ENCODE data around the gene NCS1. TPM values are rescaled to one million over a fixed set of nuclear protein-coding genes. Genes with fewer than 3 reads are reported as not detected.
A peak's percentile ranks its signal among the peaks of the same experiment; 100 is the strongest.

Gene NCS1
- total RNA-seq, 1 donor from 2014 or later = 50.0 TPM

DNA sequence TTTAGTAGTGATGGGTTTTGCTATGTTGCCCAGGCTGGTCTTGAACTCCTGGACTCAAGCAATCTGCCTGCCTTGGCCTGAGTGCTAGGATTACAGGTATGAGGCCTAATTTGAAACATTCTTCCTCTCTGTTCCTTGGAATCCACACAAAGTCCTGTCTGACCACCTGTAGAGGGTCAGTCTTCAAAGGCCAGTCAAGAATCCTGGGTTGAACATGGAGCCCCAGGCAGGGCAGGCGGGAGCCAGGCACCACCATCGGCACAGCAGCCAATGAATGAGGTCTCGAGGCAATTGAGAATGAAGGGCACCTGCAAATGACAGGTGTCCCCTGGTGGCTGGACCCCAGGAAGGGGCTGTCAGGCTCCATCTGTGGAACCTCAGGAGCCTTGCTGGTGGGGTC lies 17.4 kb upstream of the NCS1 start:
- Mint-ChIP-seq H3K4me3 (ENCODE audit: unreplicated experiment) (no peak overlapping the region), H3K36me3 (ENCODE audit: low read depth) (no peaks in the 10 kb centered on the region)

GRCh38 chr9:130155647-130156046 lies 16.6 kb upstream of the NCS1 start:
- Mint-ChIP-seq H3K4me3 (ENCODE audit: unreplicated experiment) (no peak overlapping the region), H3K27me3 (ENCODE audit: low read depth) (no peaks in the 10 kb centered on the region), H3K27ac (ENCODE audit: unreplicated experiment) (no peak overlapping the region), H3K4me1 (ENCODE audit: low read depth) (peaks cover 5% of the 10 kb centered on the region), H3K9me3 (ENCODE audit: low read depth) (no peaks in the 10 kb centered on the region), H3K36me3 (ENCODE audit: low read depth) (no peaks in the 10 kb centered on the region)
- no peak for DNase-seq (ENCODE audit: low spot score)
- TF ChIP-seq CTCF (IDR thresholded peaks at IDR 0.05) = no peak

More for the DNA sequence above, 17.4 kb upstream of the NCS1 start:
- Mint-ChIP-seq H3K27me3 (ENCODE audit: low read depth) (no peaks in the 10 kb centered on the region), H3K4me1 (ENCODE audit: low read depth) (peaks cover 6% of the 10 kb centered on the region), H3K9me3 (ENCODE audit: low read depth) (no peaks in the 10 kb centered on the region), H3K27ac (ENCODE audit: unreplicated experiment) (no peak overlapping the region)
- DNase-seq (ENCODE audit: low spot score) = no peak
- no peak for TF ChIP-seq CTCF (IDR thresholded peaks at IDR 0.05)

- Mint-ChIP-seq H3K36me3 (ENCODE audit: low read depth) (no peaks in the 10 kb centered on the region), H3K4me3 (ENCODE audit: unreplicated experiment) (no peak overlapping the region), H3K9me3 (ENCODE audit: low read depth) (no peaks in the 10 kb centered on the region), H3K27ac (ENCODE audit: unreplicated experiment) (no peak overlapping the region), H3K27me3 (ENCODE audit: low read depth) (no peaks in the 10 kb centered on the region), H3K4me1 (ENCODE audit: low read depth) (no peaks in the 10 kb centered on the region)
- DNase-seq (ENCODE audit: low spot score) = no peak
- TF ChIP-seq CTCF (IDR thresholded peaks at IDR 0.05) = peak; percentile 59
These were observed 15.5 kb upstream of the NCS1 start for GRCh38 chr9:130156672-130157071.

GRCh38 chr9:130157079-130157478 lies 15.1 kb upstream of the NCS1 start:
- Mint-ChIP-seq H3K4me3 (ENCODE audit: unreplicated experiment) (no peak overlapping the region), H3K9me3 (ENCODE audit: low read depth) (no peaks in the 10 kb centered on the region), H3K27ac (ENCODE audit: unreplicated experiment) (no peak overlapping the region), H3K36me3 (ENCODE audit: low read depth) (no peaks in the 10 kb centered on the region), H3K27me3 (ENCODE audit: low read depth) (no peaks in the 10 kb centered on the region), H3K4me1 (ENCODE audit: low read depth) (no peaks in the 10 kb centered on the region)
- DNase-seq (ENCODE audit: low spot score) = no peak
- TF ChIP-seq CTCF (IDR thresholded peaks at IDR 0.05) = no peak

DNA sequence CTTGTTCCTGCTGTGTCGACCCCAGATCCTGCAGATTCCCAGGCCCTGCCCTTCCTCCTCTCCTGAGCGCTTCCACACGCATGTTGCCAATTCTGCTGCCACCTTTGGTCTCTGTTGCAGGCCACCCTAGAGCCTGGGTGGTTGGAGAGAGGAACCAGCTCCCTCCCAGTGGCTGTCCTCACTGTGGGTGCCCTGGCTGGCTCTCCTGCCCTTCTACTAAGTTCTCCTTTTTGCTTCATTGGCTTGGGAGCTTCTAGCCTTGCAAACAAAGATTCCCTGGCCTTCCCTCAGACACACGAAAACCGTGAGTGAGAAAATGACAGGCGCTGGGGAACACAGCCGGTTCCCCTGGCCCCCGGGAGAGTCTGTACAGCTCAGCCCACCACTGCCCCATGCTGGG lies 14.2 kb upstream of the NCS1 start:
- Mint-ChIP-seq H3K27ac (ENCODE audit: unreplicated experiment) (no peak overlapping the region), H3K4me1 (ENCODE audit: low read depth) (no peaks in the 10 kb centered on the region), H3K9me3 (ENCODE audit: low read depth) (no peaks in the 10 kb centered on the region), H3K4me3 (ENCODE audit: unreplicated experiment) (no peak overlapping the region), H3K27me3 (ENCODE audit: low read depth) (no peaks in the 10 kb centered on the region), H3K36me3 (ENCODE audit: low read depth) (no peaks in the 10 kb centered on the region)
- no peak for DNase-seq (ENCODE audit: low spot score)
- no peak for TF ChIP-seq CTCF (IDR thresholded peaks at IDR 0.05)
